ENCODE data around the gene ADIRF.
"Not testable (repeated sequence)": the region's sequence is repeated elsewhere in the genome, so short reads cannot be mapped to it uniquely, and the experiment has no call there.

The ADIRF gene

GRCh38 chr10:86979977-86980448 lies 11.7 kb downstream of the ADIRF start:
- DNase-seq (ENCODE audit: low spot score) = no peak

- DNase-seq (ENCODE audit: low spot score) = not testable (repeated sequence)
Measured at GRCh38 chr10:86981020-86981419, 12.7 kb downstream of the ADIRF start.

GRCh38 chr10:86981716-86982115 lies 13.4 kb downstream of the ADIRF start:
- DNase-seq (ENCODE audit: low spot score) = no peak

- DNase-seq (ENCODE audit: low spot score) = not testable (repeated sequence)
Measured at GRCh38 chr10:86984498-86984897, 16.2 kb downstream of the ADIRF start.

- no peak for DNase-seq (ENCODE audit: low spot score)
Measured at GRCh38 chr10:86988520-86988919, 20.2 kb downstream of the ADIRF start.

GRCh38 chr10:86991362-86991761 lies 23.1 kb downstream of the ADIRF start:
- DNase-seq (ENCODE audit: low spot score) = not testable (repeated sequence)

GRCh38 chr10:86992456-86992855 lies 24.2 kb downstream of the ADIRF start:
- no peak for DNase-seq (ENCODE audit: low spot score)

GRCh38 chr10:86992929-86993328 lies 24.6 kb downstream of the ADIRF start:
- DNase-seq (ENCODE audit: low spot score) = no peak

GRCh38 chr10:86999802-87000403 lies 31.6 kb downstream of the ADIRF start:
- DNase-seq (ENCODE audit: low spot score) = not testable (repeated sequence)

- no peak for DNase-seq (ENCODE audit: low spot score)
Measured at GRCh38 chr10:87000491-87000890, 32.2 kb downstream of the ADIRF start.

- DNase-seq (ENCODE audit: low spot score) = not testable (repeated sequence)
Measured at GRCh38 chr10:87007124-87007523, 38.8 kb downstream of the ADIRF start.

- not testable (repeated sequence) for DNase-seq (ENCODE audit: low spot score)
Measured at GRCh38 chr10:87007674-87008073, 39.4 kb downstream of the ADIRF start.

- DNase-seq (ENCODE audit: low spot score) = peak; percentile 19
Measured at GRCh38 chr10:87008303-87008702, 40.0 kb downstream of the ADIRF start.

GRCh38 chr10:87009134-87009696 lies 40.9 kb downstream of the ADIRF start:
- DNase-seq (ENCODE audit: low spot score) = not testable (repeated sequence)

- DNase-seq (ENCODE audit: low spot score) = not testable (repeated sequence)
Measured at GRCh38 chr10:87013528-87013927, 45.2 kb downstream of the ADIRF start.

- not testable (repeated sequence) for DNase-seq (ENCODE audit: low spot score)
Measured at GRCh38 chr10:87014986-87015716, 46.9 kb downstream of the ADIRF start.

- not testable (repeated sequence) for DNase-seq (ENCODE audit: low spot score)
Measured at GRCh38 chr10:87018127-87018526, 49.8 kb downstream of the ADIRF start.

- DNase-seq (ENCODE audit: low spot score) = not testable (repeated sequence)
Measured at GRCh38 chr10:87019066-87019465, 50.8 kb downstream of the ADIRF start.

- DNase-seq (ENCODE audit: low spot score) = not testable (repeated sequence)
Measured at GRCh38 chr10:87019504-87019903, 51.2 kb downstream of the ADIRF start.

GRCh38 chr10:87020056-87020455 lies 51.8 kb downstream of the ADIRF start, which contains the start of gene FAM25A:
TSS of gene FAM25A (plus strand) at chr10:87020294. CDS start at chr10:87020325, 31 bp downstream.
- not testable (repeated sequence) for DNase-seq (ENCODE audit: low spot score)
